K562 (cell line): ENCODE measurements around the gene CEP70. TPM values are rescaled to one million over a fixed set of nuclear protein-coding genes. Genes with fewer than 3 reads are reported as not detected.

ENCODE experiments used
- ATAC-seq: fragments of 200-7000 bp; cut with Tn5 transposase; 3 replicates; pipeline ENCODE4 v1.9.1; 2020; ENCODE audit warnings: moderate library complexity
- BruUV-seq: library from RNA; stranded (reverse); fragments of 400-500 nt; replicated peaks from 2 replicates; lab custom pipeline; 2021; lab: Mats Ljungman, UMichigan
- CTCF ChIA-PET: fragments of 300-600 bp; formaldehyde crosslinking; extraction: SDS; loops from one replicate; lab custom pipeline; 2021; ENCODE audit warnings: low intra/inter-chr PET ratio; lab: Yijun Ruan, JAX
- POLR2A ChIA-PET: fragments of 300-600, 350-650 bp; sonication (Branson Sonifier 250); formaldehyde crosslinking; extraction: SDS; loops from one replicate; lab custom pipeline; 2021; ENCODE audit warnings: antibody characterized with exemption, inconsistent platforms; lab: Yijun Ruan, JAX
- DNase-seq, 4 experiments: peaks; one replicate each; pipeline versions ENCODE4 v3.0.0 to v3.0.0-alpha.2; 2011 to 2018; ENCODE audit warnings: low spot score in 3 of 4, mixed read lengths in 3 of 4; ENCODE audit errors: extremely low read depth in 1 of 4
- FAIRE-seq: peaks from 2 replicates; lab custom pipeline; 2011; peaks lifted over from hg19 to GRCh38; lab: Jason Lieb, UNC
- H2AFZ ChIP-seq: 2 replicates; pipeline ENCODE4 v1.6.0; 2011; ENCODE audit warnings: low read depth, low read length, control low read depth, inconsistent platforms
- H3K27ac ChIP-seq: fragments of 200-600 bp; 3 replicates; pipeline ENCODE4 v1.8.0; 2011; ENCODE audit warnings: low read depth, mild to moderate bottlenecking, control low read depth, inconsistent platforms, low read length, moderate library complexity, mixed read lengths; ENCODE audit errors: extremely low read depth
- H3K27me3 ChIP-seq, 2 experiments: fragments of 300-600 bp in 1 of 2; 2 replicates in 1 of 2; 3 replicates in 1 of 2; pipeline versions ENCODE4 v1.6.0 to v1.8.0; 2011; ENCODE audit warnings: inconsistent platforms in 2 of 2, low read length in 2 of 2, mild to moderate bottlenecking in 1 of 2, mixed read lengths in 1 of 2, moderate library complexity in 1 of 2; ENCODE audit not compliant: control insufficient read depth in 2 of 2, insufficient read depth in 2 of 2
- H3K36me3 ChIP-seq: fragments of 300-600 bp; 3 replicates; pipeline ENCODE4 v1.8.0; 2011; ENCODE audit warnings: mild to moderate bottlenecking, low read length, inconsistent platforms; ENCODE audit not compliant: control insufficient read depth, insufficient read depth
- H3K4me1 ChIP-seq, 2 experiments: fragments of 200-600 bp in 1 of 2; replicated peaks in 1 of 2; 2 replicates in 1 of 2; 3 replicates in 1 of 2; pipeline versions ENCODE4 v1.5.1 to v1.8.0; 2011; ENCODE audit warnings: inconsistent platforms in 2 of 2, low read length in 2 of 2, mild to moderate bottlenecking in 1 of 2, mixed read lengths in 1 of 2, moderate library complexity in 1 of 2; ENCODE audit not compliant: control insufficient read depth in 2 of 2, insufficient read depth in 2 of 2
- H3K4me2 ChIP-seq: 2 replicates; pipeline ENCODE4 v1.6.1; 2011; ENCODE audit warnings: low read length, control low read depth, inconsistent platforms, mixed read lengths; ENCODE audit not compliant: insufficient read depth
- H3K4me3 ChIP-seq: fragments of 200-600 bp; sonication (generic), shearing (Covaris generic); 2 replicates; pipeline ENCODE4 v1.5.1; 2016; ENCODE audit warnings: control low read depth, inconsistent platforms
- H3K79me2 ChIP-seq: fragments of 200-600 bp; 3 replicates; pipeline ENCODE4 v1.8.0; 2011; ENCODE audit warnings: low read length, inconsistent platforms; ENCODE audit not compliant: control insufficient read depth, insufficient read depth
- H3K9ac ChIP-seq, 2 experiments: 2 replicates each; pipeline versions ENCODE4 v1.6.0 to v1.6.1; 2011; ENCODE audit warnings: low read depth in 2 of 2, low read length in 2 of 2, control low read depth in 1 of 2, inconsistent platforms in 1 of 2, mild to moderate bottlenecking in 1 of 2, mixed read lengths in 1 of 2; ENCODE audit not compliant: insufficient read depth in 1 of 2
- H3K9me1 ChIP-seq: one replicate; pipeline ENCODE4 v1.6.0; 2011; ENCODE audit warnings: inconsistent platforms, mild to moderate bottlenecking, low read length, moderate library complexity; ENCODE audit not compliant: control insufficient read depth, insufficient read depth
- H3K9me3 ChIP-seq: replicated peaks from 2 replicates; pipeline ENCODE4 v1.5.1; 2011; ENCODE audit warnings: low read depth, low read length, inconsistent platforms; ENCODE audit not compliant: control insufficient read depth, insufficient read depth
- H4K20me1 ChIP-seq: replicated peaks from 2 replicates; pipeline ENCODE4 v1.6.1; 2011; ENCODE audit warnings: low read length, inconsistent platforms, mixed read lengths; ENCODE audit not compliant: control insufficient read depth, insufficient read depth
- CBFA2T2 ChIP-seq: fragments of 450-650 bp; conservative IDR thresholded peaks from 2 replicates; pipeline ENCODE4 v1.6.1; 2017; ENCODE audit warnings: mild to moderate bottlenecking
- CGGBP1 ChIP-seq: fragments of 250-450 bp; sonication (Bioruptor Pico); IDR thresholded peaks from 2 replicates; pipeline ENCODE4 v1.9.0; 2021; ENCODE audit warnings: mild to moderate bottlenecking
- HBP1 ChIP-seq: fragments of 450-650 bp; formaldehyde crosslinking; IDR thresholded peaks from 2 replicates; pipeline ENCODE4 v1.4.0; 2022; ENCODE audit warnings: missing genetic modification characterization
- IRF1 ChIP-seq: sonication (generic); formaldehyde crosslinking; IDR thresholded peaks from 2 replicates; pipeline ENCODE4 v1.8.0; 2022; ENCODE audit warnings: missing genetic modification reagents, mild to moderate bottlenecking, borderline replicate concordance
- KDM5B ChIP-seq: fragments of 200-600 bp; sonication (generic); IDR thresholded peaks from 2 replicates; pipeline ENCODE4 v1.6.1; 2012; ENCODE audit warnings: low read depth, mild to moderate bottlenecking, moderate library complexity, low read length, control low read depth, inconsistent platforms; ENCODE audit not compliant: insufficient replicate concordance
- NR3C1 ChIP-seq: sonication (generic); formaldehyde crosslinking; IDR thresholded peaks from 2 replicates; pipeline ENCODE4 v1.8.1; 2022; ENCODE audit warnings: missing genetic modification reagents
- OTX1 ChIP-seq: fragments of 450-650 bp; formaldehyde crosslinking; IDR thresholded peaks from 2 replicates; pipeline ENCODE4 v1.4.0; 2022; ENCODE audit warnings: mild to moderate bottlenecking
- PCBP1 ChIP-seq: fragments of 200-400 bp; formaldehyde crosslinking; IDR thresholded peaks from 2 replicates; pipeline ENCODE4 v1.6.1; 2018; ENCODE audit warnings: mild to moderate bottlenecking, low read depth, low read length; ENCODE audit not compliant: poor library complexity, severe bottlenecking
- TEAD1 ChIP-seq, 2 experiments: fragments of 450-650 bp in 1 of 2; sonication (generic) in 1 of 2; formaldehyde crosslinking; IDR thresholded peaks; 2 replicates each; pipeline versions ENCODE4 v1.4.0 to v1.8.0; 2020 to 2022; ENCODE audit warnings: mild to moderate bottlenecking in 2 of 2, missing genetic modification reagents in 1 of 2
- USF1 ChIP-seq: sonication (generic); formaldehyde crosslinking; IDR thresholded peaks from 2 replicates; pipeline ENCODE4 v1.9.0; 2022; ENCODE audit warnings: mild to moderate bottlenecking, missing genetic modification reagents
- ZFP1 ChIP-seq: fragments of 450-650 bp; formaldehyde crosslinking; IDR thresholded peaks from 2 replicates; pipeline ENCODE4 v1.4.0; 2020; ENCODE audit warnings: mild to moderate bottlenecking, mixed read lengths
- ZNF324 ChIP-seq: fragments of 250-450 bp; sonication (Bioruptor Pico); IDR thresholded peaks from 2 replicates; pipeline ENCODE4 v1.4.0; 2020; ENCODE audit warnings: mild to moderate bottlenecking
- ZNF699 ChIP-seq: fragments of 250-450 bp; sonication (Bioruptor Pico); IDR thresholded peaks from 2 replicates; pipeline ENCODE4 v1.8.0; 2021; ENCODE audit warnings: mild to moderate bottlenecking, moderate library complexity; ENCODE audit not compliant: insufficient replicate concordance
- WGBS: fragments of 100-300 bp; shearing (Covaris generic); methylation state at CpG from one replicate; pipeline ENCODE4 v1.1.6; 2016; ENCODE audit warnings: low coverage, mixed read lengths; ENCODE audit not compliant: insufficient coverage; ENCODE audit errors: missing lambda C conversion rate; 5-methylcytosine and 5-hydroxymethylcytosine counted together
- in situ Hi-C: fragments of 300-500 bp; cut with MboI; formaldehyde crosslinking; loops from 4 replicates; pipeline ENCODE4 v1.15.0; 2018; ENCODE audit warnings: inconsistent platforms, mixed read lengths
- intact Hi-C: fragments of 100-400 bp; cut with micrococcal nuclease; formaldehyde crosslinking; loops from 2 replicates; pipeline ENCODE4 v1.14.2; 2022
- polyA plus RNA-seq, 8 experiments: library from polyadenylated mRNA; depleted of rRNA in 4 of 8; stranded (reverse) in 5 of 8; unstranded in 3 of 8; fragments of >200 nt; fragmentation: Nextera tagmentation in 2 of 8; fragmentation: Illumina TruSeq in 1 of 8; extraction: Ambion mirVana in 2 of 8; extraction: Trizol in 1 of 8; gene quantifications; 2 replicates each; pipeline versions ENCODE4 v1.2.1 to v1.2.3, GENCODE V29; 2011 to 2014; ENCODE audit warnings: inconsistent platforms in 1 of 8, missing spikeins in 1 of 8
- total RNA-seq, 7 experiments: library from RNA; depleted of rRNA in 6 of 7; stranded (reverse); fragments of >200 nt in 6 of 7; fragmentation: Illumina TruSeq in 2 of 7; extraction: Trizol in 2 of 7; gene quantifications; 2 replicates each; pipeline versions ENCODE4 v1.2.1 to v1.2.3, GENCODE V29; 2011 to 2021; ENCODE audit warnings: low replicate concordance in 1 of 7
- TF ChIP-seq, protein P1 (sequence below), 2 experiments: fragments of 450-650 bp; IDR thresholded peaks; 2 replicates each; pipeline ENCODE4 v1.6.1; 2018; ENCODE audit warnings: mild to moderate bottlenecking in 2 of 2, low read depth in 1 of 2; ENCODE audit not compliant: partially characterized antibody in 2 of 2

CEP70 gene
- total and polyA plus RNA-seq, 9 of the 15 experiments (the other 6 are each of a cell fraction or from before 2014, with no cell fraction given) = 16.1 to 31.5 (median 23.4) TPM

DNA sequence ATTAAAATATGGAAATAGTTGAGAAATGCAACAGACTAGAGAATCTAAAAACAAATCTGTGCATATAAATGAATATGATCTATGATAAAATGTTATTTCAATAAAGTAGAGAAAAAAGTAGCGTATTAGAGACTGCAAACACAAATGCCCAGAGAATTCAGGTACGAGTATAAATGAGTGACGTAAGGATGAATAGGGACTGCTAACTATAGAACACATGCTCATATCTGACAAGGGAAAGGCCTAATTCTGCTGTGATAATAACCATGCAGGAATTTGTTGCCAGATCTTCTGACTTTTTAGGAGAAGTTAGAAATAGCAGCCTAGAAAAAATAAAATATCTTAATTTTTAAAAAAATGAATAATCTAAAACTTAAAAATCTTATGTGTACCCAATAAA, 86.5 kb downstream of the CEP70 start:
- intact Hi-C loops (no loop called here), in situ Hi-C loops (no loop called here)
- H3K27me3 ChIP-seq = no peaks in the 10 kb centered on the region
- no peak overlapping the region for H3K27ac ChIP-seq
- H4K20me1 ChIP-seq = no peaks in the 10 kb centered on the region
- no TSS peak for BruUV-seq
- H3K9me1 ChIP-seq = no peaks in the 10 kb centered on the region
- H3K9me3 ChIP-seq = no peaks in the 10 kb centered on the region
- WGBS = 54% methylated on average over 3 of the region's 3 CpGs
- H3K9ac ChIP-seq = no peak overlapping the region
- no peak overlapping the region for H2AFZ ChIP-seq
- FAIRE-seq = no peak
- H3K4me3 ChIP-seq = no peak overlapping the region
- H3K79me2 ChIP-seq = no peaks in the 10 kb centered on the region
- no peak overlapping the region for H3K4me2 ChIP-seq
- ChIA-PET CTCF (no interaction called here), POLR2A (no interaction called here)
- no peak for ATAC-seq
- no peaks in the 10 kb centered on the region for H3K4me1 ChIP-seq
- DNase-seq = no peak
- 0 out of 3 replicates have a peak, but pooled peaks cover 2% of the 10 kb centered on the region for H3K36me3 ChIP-seq
- TF ChIP-seq ZNF699 (no peak), TEAD1 (CRISPR knock-in tag; IDR thresholded peaks at IDR 0.05) (no peak), OTX1 (CRISPR knock-in tag) (no peak), HBP1 (no peak), KDM5B (no peak), USF1 (CRISPR knock-in tag) (no peak), CBFA2T2 (no peak), ZNF324 (CRISPR knock-in tag) (no peak), ZFP1 (CRISPR knock-in tag) (no peak), IRF1 (CRISPR knock-in tag) (no peak), NR3C1 (CRISPR knock-in tag) (no peak), CGGBP1 (no peak), PCBP1 (no peak)
- TF ChIP-seq, protein P1, sequence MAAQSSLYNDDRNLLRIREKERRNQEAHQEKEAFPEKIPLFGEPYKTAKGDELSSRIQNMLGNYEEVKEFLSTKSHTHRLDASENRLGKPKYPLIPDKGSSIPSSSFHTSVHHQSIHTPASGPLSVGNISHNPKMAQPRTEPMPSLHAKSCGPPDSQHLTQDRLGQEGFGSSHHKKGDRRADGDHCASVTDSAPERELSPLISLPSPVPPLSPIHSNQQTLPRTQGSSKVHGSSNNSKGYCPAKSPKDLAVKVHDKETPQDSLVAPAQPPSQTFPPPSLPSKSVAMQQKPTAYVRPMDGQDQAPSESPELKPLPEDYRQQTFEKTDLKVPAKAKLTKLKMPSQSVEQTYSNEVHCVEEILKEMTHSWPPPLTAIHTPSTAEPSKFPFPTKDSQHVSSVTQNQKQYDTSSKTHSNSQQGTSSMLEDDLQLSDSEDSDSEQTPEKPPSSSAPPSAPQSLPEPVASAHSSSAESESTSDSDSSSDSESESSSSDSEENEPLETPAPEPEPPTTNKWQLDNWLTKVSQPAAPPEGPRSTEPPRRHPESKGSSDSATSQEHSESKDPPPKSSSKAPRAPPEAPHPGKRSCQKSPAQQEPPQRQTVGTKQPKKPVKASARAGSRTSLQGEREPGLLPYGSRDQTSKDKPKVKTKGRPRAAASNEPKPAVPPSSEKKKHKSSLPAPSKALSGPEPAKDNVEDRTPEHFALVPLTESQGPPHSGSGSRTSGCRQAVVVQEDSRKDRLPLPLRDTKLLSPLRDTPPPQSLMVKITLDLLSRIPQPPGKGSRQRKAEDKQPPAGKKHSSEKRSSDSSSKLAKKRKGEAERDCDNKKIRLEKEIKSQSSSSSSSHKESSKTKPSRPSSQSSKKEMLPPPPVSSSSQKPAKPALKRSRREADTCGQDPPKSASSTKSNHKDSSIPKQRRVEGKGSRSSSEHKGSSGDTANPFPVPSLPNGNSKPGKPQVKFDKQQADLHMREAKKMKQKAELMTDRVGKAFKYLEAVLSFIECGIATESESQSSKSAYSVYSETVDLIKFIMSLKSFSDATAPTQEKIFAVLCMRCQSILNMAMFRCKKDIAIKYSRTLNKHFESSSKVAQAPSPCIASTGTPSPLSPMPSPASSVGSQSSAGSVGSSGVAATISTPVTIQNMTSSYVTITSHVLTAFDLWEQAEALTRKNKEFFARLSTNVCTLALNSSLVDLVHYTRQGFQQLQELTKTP (IDR thresholded peaks at IDR 0.05; ENCODE audit: low read depth in 1 of 2, partially characterized antibody in 2 of 2) = no peak
